Measurements from ENCODE around the gene PTH1R.

GRCh38 chr3:46902188-46902631 is 24.7 kb downstream of the PTH1R start:
- TF ChIP-seq CTCF (IDR thresholded peaks at IDR 0.05; ENCODE audit: borderline replicate concordance, extremely low read depth, low read length, poor library complexity, severe bottlenecking) (no peak), EZH2 (IDR thresholded peaks at IDR 0.05; ENCODE audit: borderline replicate concordance, low read depth, low read length, severe bottlenecking) (no peak)
